WERI-Rb-1 (cell line): Measurements from ENCODE around the gene CACNG6.

Experiments
- DNase-seq: peaks from one replicate; pipeline ENCODE4 v3.0.0-alpha.2; 2020
- H3K27ac ChIP-seq: fragments of 250-450 bp; sonication (Bioruptor Pico); 2 replicates; pipeline ENCODE4 v1.5.1; 2020; ENCODE audit warnings: mild to moderate bottlenecking, moderate library complexity
- H3K27me3 ChIP-seq: fragments of 250-450 bp; sonication (Bioruptor Pico); 2 replicates; pipeline ENCODE4 v1.5.1; 2021; ENCODE audit warnings: mild to moderate bottlenecking, low read depth, moderate library complexity; ENCODE audit not compliant: insufficient read depth, severe bottlenecking
- H3K36me3 ChIP-seq: fragments of 250-450 bp; sonication (Bioruptor Pico); 2 replicates; pipeline ENCODE4 v1.5.1; 2020; ENCODE audit warnings: mild to moderate bottlenecking, moderate library complexity
- H3K4me3 ChIP-seq: 2 replicates; pipeline ENCODE4 v1.5.1; 2011; ENCODE audit warnings: low read depth, mild to moderate bottlenecking, control low read depth, low read length
- H3K9me3 ChIP-seq: fragments of 250-450 bp; sonication (Bioruptor Pico); 2 replicates; pipeline ENCODE4 v1.5.1; 2021; ENCODE audit warnings: mild to moderate bottlenecking, moderate library complexity; ENCODE audit not compliant: severe bottlenecking
- TF ChIP-seq, protein P1 (sequence below): IDR thresholded peaks from 2 replicates; pipeline ENCODE4 v1.5.1; 2011; ENCODE audit warnings: low read depth, mild to moderate bottlenecking, control low read depth, inconsistent platforms, low read length

Gene CACNG6

DNA sequence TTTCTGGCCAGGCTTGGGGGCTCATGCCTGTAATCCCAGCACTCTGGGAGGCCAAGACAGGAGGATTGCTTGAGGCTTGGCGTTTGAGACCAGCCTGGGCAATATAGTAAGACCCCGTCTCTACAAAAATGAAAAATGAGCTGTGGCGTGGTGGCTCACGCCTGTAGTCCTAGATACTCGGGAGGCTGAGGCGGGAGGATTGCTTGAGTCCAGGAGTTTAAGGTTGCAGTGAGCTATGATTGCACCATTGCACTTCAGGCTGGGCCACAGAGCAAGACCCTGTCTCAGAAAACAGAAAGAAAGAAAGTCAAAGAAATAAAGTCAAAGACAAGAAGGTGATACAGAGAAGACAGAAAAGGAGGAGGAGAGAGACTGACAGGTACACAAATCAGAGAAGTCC lies 2.5 kb upstream of the CACNG6 start:
- Histone ChIP-seq H3K4me3 (no peak overlapping the region), H3K36me3 (no peaks in the 10 kb centered on the region), H3K9me3 (no peaks in the 10 kb centered on the region), H3K27me3 (no peaks in the 10 kb centered on the region), H3K27ac (no peak overlapping the region)
- DNase-seq, result no peak
- TF ChIP-seq, protein P1, sequence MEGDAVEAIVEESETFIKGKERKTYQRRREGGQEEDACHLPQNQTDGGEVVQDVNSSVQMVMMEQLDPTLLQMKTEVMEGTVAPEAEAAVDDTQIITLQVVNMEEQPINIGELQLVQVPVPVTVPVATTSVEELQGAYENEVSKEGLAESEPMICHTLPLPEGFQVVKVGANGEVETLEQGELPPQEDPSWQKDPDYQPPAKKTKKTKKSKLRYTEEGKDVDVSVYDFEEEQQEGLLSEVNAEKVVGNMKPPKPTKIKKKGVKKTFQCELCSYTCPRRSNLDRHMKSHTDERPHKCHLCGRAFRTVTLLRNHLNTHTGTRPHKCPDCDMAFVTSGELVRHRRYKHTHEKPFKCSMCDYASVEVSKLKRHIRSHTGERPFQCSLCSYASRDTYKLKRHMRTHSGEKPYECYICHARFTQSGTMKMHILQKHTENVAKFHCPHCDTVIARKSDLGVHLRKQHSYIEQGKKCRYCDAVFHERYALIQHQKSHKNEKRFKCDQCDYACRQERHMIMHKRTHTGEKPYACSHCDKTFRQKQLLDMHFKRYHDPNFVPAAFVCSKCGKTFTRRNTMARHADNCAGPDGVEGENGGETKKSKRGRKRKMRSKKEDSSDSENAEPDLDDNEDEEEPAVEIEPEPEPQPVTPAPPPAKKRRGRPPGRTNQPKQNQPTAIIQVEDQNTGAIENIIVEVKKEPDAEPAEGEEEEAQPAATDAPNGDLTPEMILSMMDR, result no peak

DNA sequence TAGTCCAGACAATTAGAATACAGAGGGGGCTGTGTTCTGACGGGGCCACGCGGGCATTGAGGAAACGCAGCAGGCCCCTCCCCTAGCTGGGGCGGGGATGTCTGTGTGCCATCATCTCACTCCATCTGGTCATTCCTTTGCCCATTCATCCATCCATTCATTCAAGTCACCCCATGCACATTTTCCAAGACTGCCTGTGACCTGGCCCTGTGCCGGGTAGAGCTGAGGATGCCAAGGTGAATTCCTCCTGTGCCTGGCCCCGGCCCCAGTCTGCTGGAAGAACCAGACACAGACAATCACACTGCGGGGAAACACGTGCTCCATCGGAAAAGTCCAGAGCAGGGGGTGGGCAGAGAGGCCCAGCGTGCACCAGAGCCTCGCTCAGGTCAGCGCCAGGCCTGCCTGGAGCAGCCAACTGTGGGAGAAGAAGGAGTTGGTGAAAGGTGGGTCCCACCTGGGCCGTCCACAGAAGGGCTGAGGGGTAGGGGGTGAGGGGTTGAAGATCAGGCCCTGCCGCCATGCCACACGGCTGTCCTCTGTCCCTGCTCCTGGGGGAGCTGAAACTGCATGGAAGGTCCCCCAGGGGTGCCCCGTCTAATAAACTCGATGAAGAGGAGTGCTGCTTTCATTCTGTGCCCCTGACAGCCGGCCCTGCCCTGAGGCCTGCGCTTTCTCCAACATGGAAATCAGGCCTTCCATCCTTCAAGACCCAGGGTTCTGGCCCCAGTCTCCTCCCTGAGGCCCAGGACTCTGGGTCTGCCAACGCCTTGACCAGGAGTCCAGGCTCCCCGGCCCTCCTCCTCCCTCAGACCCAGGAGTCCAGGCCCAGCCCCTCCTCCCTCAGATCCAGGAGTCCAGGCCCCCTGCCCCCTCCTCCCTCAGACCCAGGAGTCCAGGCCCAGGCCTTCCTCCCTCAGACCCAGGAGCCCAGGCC lies 1.6 kb upstream of the CACNG6 start:
- no peaks in the 10 kb centered on the region for H3K36me3 ChIP-seq
- no peaks in the 10 kb centered on the region for H3K27me3 ChIP-seq
- H3K27ac ChIP-seq, result no peak overlapping the region
- H3K4me3 ChIP-seq, result no peak overlapping the region
- DNase-seq, result no peak
- TF ChIP-seq, protein P1, result no peak
- no peaks in the 10 kb centered on the region for H3K9me3 ChIP-seq

DNA sequence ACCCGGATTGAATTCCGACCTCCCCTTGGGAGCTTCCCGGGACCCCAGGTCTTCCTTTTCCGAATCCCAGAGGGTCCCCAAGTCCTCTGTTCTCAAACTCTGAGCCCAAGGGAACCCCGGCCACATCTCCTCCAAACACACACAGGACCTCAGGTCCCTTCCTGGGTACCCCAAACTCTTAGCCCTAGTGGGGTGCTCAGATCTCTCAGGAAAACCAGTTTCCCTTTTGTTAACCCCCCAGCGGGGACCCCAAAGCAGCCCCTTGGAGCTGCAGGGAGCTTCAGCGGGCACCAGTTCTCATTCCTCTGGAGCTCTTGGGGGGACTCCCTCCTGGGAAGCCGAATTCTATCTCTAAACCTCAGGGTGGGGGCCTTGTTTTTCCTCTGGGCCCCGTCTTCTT lies 774 bp downstream of the CACNG6 start:
- Histone ChIP-seq H3K36me3 (no peaks in the 10 kb centered on the region), H3K9me3 (no peaks in the 10 kb centered on the region), H3K27me3 (no peaks in the 10 kb centered on the region), H3K4me3 (peak overlapping the region; percentile 65), H3K27ac (peak overlapping the region; percentile 93)
- TF ChIP-seq, protein P1, result no peak
- no peak for DNase-seq

DNA sequence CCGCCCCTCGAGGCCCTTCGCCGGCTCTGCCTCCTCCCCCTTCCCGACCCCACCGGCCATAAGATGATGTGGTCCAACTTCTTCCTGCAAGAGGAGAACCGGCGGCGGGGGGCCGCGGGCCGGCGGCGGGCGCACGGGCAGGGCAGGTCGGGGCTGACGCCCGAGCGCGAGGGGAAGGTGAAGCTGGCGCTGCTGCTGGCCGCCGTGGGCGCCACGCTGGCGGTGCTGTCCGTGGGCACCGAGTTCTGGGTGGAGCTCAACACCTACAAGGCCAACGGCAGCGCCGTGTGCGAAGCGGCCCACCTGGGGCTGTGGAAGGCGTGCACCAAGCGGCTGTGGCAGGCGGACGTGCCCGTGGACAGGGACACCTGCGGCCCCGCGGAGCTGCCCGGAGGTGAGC lies 1.4 kb downstream of the CACNG6 start:
- Histone ChIP-seq H3K27me3 (no peaks in the 10 kb centered on the region), H3K9me3 (no peaks in the 10 kb centered on the region), H3K27ac (no peak overlapping the region), H3K4me3 (no peak overlapping the region), H3K36me3 (no peaks in the 10 kb centered on the region)
- no peak for DNase-seq
- TF ChIP-seq, protein P1, result no peak

GRCh38 chr19:53993448-53993847 lies 2.0 kb downstream of the CACNG6 start:
- Histone ChIP-seq H3K27ac (no peak overlapping the region), H3K27me3 (no peaks in the 10 kb centered on the region), H3K4me3 (no peak overlapping the region)

More at GRCh38 chr19:53993448-53993847, 2.0 kb downstream of the CACNG6 start:
- no peaks in the 10 kb centered on the region for H3K9me3 ChIP-seq
- H3K36me3 ChIP-seq, result no peaks in the 10 kb centered on the region
- DNase-seq, result no peak
- TF ChIP-seq, protein P1, result no peak
